HG03039 (cell line): ENCODE results near the gene NUAK1.

Source experiments
- ATAC-seq: cut with Tn5 transposase; IDR thresholded peaks from one replicate; pipeline ENCODE4 v1.9.1; 2021; ENCODE audit warnings: mild to moderate bottlenecking, moderate library complexity; ENCODE audit not compliant: unreplicated experiment

NUAK1 gene

GRCh38 chr12:106066726-106067325 is 71.9 kb downstream of the NUAK1 start:
- ATAC-seq, result no peak

GRCh38 chr12:106066051-106066705 is 72.6 kb downstream of the NUAK1 start:
- ATAC-seq, result no peak

- no peak for ATAC-seq
Measured at GRCh38 chr12:106065506-106065905, 73.2 kb downstream of the NUAK1 start.

- ATAC-seq, result no peak
Measured at GRCh38 chr12:106064721-106065021, 74.1 kb downstream of the NUAK1 start.

- ATAC-seq, result no peak
Measured at GRCh38 chr12:106063826-106064720, 74.7 kb downstream of the NUAK1 start.

- ATAC-seq, result no peak
Measured at GRCh38 chr12:106062693-106063092, 76.1 kb downstream of the NUAK1 start.

- no peak for ATAC-seq
Measured at GRCh38 chr12:106058256-106059182, 80.2 kb downstream of the NUAK1 start.

GRCh38 chr12:106054049-106054448 is 84.7 kb downstream of the NUAK1 start:
- ATAC-seq, result no peak

- ATAC-seq, result no peak
Measured at GRCh38 chr12:106051853-106052531, 86.8 kb downstream of the NUAK1 start.

GRCh38 chr12:106049546-106049945 is 89.2 kb downstream of the NUAK1 start:
- ATAC-seq, result no peak

- ATAC-seq, result no peak
Measured at GRCh38 chr12:106049105-106049504, 89.6 kb downstream of the NUAK1 start.

GRCh38 chr12:106048676-106049075 is 90.1 kb downstream of the NUAK1 start:
- no peak for ATAC-seq

- no peak for ATAC-seq
Measured at GRCh38 chr12:106048016-106048415, 90.7 kb downstream of the NUAK1 start.

GRCh38 chr12:106046947-106047346 is 91.8 kb downstream of the NUAK1 start:
- ATAC-seq, result no peak

GRCh38 chr12:106046301-106046846 is 92.4 kb downstream of the NUAK1 start:
- no peak for ATAC-seq

- ATAC-seq, result no peak
Measured at GRCh38 chr12:106045251-106045674, 93.5 kb downstream of the NUAK1 start.

- ATAC-seq, result no peak
Measured at GRCh38 chr12:106044773-106045172, 94.0 kb downstream of the NUAK1 start.

- ATAC-seq, result no peak
Measured at GRCh38 chr12:106042037-106042436, 96.7 kb downstream of the NUAK1 start.

GRCh38 chr12:106040521-106040920 is 98.2 kb downstream of the NUAK1 start:
- ATAC-seq, result no peak
